Measurements from ENCODE around the gene PAPPA. TPM values are rescaled to one million over a fixed set of nuclear protein-coding genes. Genes with fewer than 3 reads are reported as not detected.

PAPPA gene
- total and polyA plus RNA-seq, 8 donors, result 0.45 to 11.7 (median 1.9) TPM

- H3K27me3 ChIP-seq, result no peaks in the 10 kb centered on the region
- TF ChIP-seq POLR2A (IDR thresholded peaks at IDR 0.05), result no peak
- TF ChIP-seq EP300 (IDR thresholded peaks at IDR 0.05), result no peak
- no peak for TF ChIP-seq POLR2AphosphoS5 (IDR thresholded peaks at IDR 0.05)
- TF ChIP-seq, protein P1, sequence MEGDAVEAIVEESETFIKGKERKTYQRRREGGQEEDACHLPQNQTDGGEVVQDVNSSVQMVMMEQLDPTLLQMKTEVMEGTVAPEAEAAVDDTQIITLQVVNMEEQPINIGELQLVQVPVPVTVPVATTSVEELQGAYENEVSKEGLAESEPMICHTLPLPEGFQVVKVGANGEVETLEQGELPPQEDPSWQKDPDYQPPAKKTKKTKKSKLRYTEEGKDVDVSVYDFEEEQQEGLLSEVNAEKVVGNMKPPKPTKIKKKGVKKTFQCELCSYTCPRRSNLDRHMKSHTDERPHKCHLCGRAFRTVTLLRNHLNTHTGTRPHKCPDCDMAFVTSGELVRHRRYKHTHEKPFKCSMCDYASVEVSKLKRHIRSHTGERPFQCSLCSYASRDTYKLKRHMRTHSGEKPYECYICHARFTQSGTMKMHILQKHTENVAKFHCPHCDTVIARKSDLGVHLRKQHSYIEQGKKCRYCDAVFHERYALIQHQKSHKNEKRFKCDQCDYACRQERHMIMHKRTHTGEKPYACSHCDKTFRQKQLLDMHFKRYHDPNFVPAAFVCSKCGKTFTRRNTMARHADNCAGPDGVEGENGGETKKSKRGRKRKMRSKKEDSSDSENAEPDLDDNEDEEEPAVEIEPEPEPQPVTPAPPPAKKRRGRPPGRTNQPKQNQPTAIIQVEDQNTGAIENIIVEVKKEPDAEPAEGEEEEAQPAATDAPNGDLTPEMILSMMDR (IDR thresholded peaks at IDR 0.05), result no peak
- 54 to 73% (median 67%) methylated on average over 2 of the region's 2 CpGs for WGBS, 5 donors
- H3K36me3 ChIP-seq, result no peaks in the 10 kb centered on the region
- H3K27ac ChIP-seq, result no peak overlapping the region
- peaks cover 0 to 7% (median 0%) of the 10 kb centered on the region in 4 donors for H3K4me1 ChIP-seq
- intact Hi-C loops (cut with DNase I; ENCODE audit: low total_unique reads), result no loop called here
- DNase-seq, result no peak
- no peak overlapping the region for H3K4me3 ChIP-seq
- peaks cover 0 to 5% (median 2%) of the 10 kb centered on the region in 4 donors for H3K9me3 ChIP-seq
Observed at GRCh38 chr9:116451500-116452115, 298.0 kb downstream of the PAPPA start.
